Measurements from ENCODE around the gene PRKCH.

- TF ChIP-seq CTCF (IDR thresholded peaks at IDR 0.05) (no peak), POLR2A (IDR thresholded peaks at IDR 0.05) (no peak)
Observed at GRCh38 chr14:61343991-61344405, 22.6 kb downstream of the PRKCH start.

Data from esophagus squamous epithelium (tissue), 4 donors.